ENCODE data around the gene FBXL22. TPM values are rescaled to one million over a fixed set of nuclear protein-coding genes. Genes with fewer than 3 reads are reported as not detected.

The FBXL22 gene
- total and polyA plus RNA-seq, 2 of the 8 experiments (the other 6 are each of a cell fraction or from before 2014, with no cell fraction given) = 0.09 to 0.47 TPM

- TF ChIP-seq CHD7 (IDR thresholded peaks at IDR 0.05; ENCODE audit: insufficient replicate concordance, low read length) (peak; percentile 50), GABPA (IDR thresholded peaks at IDR 0.05; ENCODE audit: borderline replicate concordance, insufficient read depth, low read length) (no peak), BACH1 (IDR thresholded peaks at IDR 0.05; ENCODE audit: low read length) (no peak), TEAD4 (IDR thresholded peaks at IDR 0.05; ENCODE audit: low read depth, low read length) (peak; percentile 79), SP1 (IDR thresholded peaks at IDR 0.05; ENCODE audit: low read depth, low read length) (peak; percentile 29; the same call in 1 of the 2 replicates), ASH2L (IDR thresholded peaks at IDR 0.05; ENCODE audit: low read length) (peak; percentile 54), CHD2 (IDR thresholded peaks at IDR 0.05; ENCODE audit: low read length) (no peak), POU5F1 (IDR thresholded peaks at IDR 0.05; ENCODE audit: low read depth, low read length) (no peak), USF2 (IDR thresholded peaks at IDR 0.05; ENCODE audit: low read length) (peak; percentile 36; the same call in 1 of the 2 replicates)
Measured at GRCh38 chr15:63553388-63553791, 43.8 kb upstream of the FBXL22 start (continued).

Measured in H1 (cell line).